HG03097 (cell line): ENCODE results near the gene GLOD5.

ENCODE experiments used
- ATAC-seq: cut with Tn5 transposase; IDR thresholded peaks from one replicate; pipeline ENCODE4 v1.9.1; 2021; ENCODE audit not compliant: unreplicated experiment, low FRiP score

The GLOD5 gene

GRCh38 chrX:48752498-48752897 lies 9.0 kb upstream of the GLOD5 start:
- no peak for ATAC-seq

- no peak for ATAC-seq
Observed at GRCh38 chrX:48753708-48754228, 7.8 kb upstream of the GLOD5 start.

- no peak for ATAC-seq
Observed at GRCh38 chrX:48754238-48754637, 7.3 kb upstream of the GLOD5 start.

GRCh38 chrX:48769230-48769629 lies 7.7 kb downstream of the GLOD5 start:
- no peak for ATAC-seq

GRCh38 chrX:48770296-48770695 lies 8.7 kb downstream of the GLOD5 start:
- ATAC-seq, result no peak

- ATAC-seq, result no peak
Observed at GRCh38 chrX:48772602-48773001, 11.1 kb downstream of the GLOD5 start.

- no peak for ATAC-seq
Observed at GRCh38 chrX:48776818-48777439, 15.4 kb downstream of the GLOD5 start.

GRCh38 chrX:48779399-48779798 lies 17.9 kb downstream of the GLOD5 start:
- ATAC-seq, result no peak

GRCh38 chrX:48781705-48782104 lies 20.2 kb downstream of the GLOD5 start:
- no peak for ATAC-seq

- ATAC-seq, result no peak
Observed at GRCh38 chrX:48782216-48782615, 20.7 kb downstream of the GLOD5 start.

- ATAC-seq, result no peak
Observed at GRCh38 chrX:48782795-48783194, 21.2 kb downstream of the GLOD5 start.

GRCh38 chrX:48784726-48785125 lies 23.2 kb downstream of the GLOD5 start:
- no peak for ATAC-seq

- ATAC-seq, result no peak
Observed at GRCh38 chrX:48785186-48785539, 23.6 kb downstream of the GLOD5 start.

- no peak for ATAC-seq
Observed at GRCh38 chrX:48785540-48786214, 24.1 kb downstream of the GLOD5 start.

GRCh38 chrX:48786341-48786800 lies 24.8 kb downstream of the GLOD5 start, which contains the start of gene GATA1:
Gene GATA1 (plus strand): TSS chrX:48786590. CDS start chrX:48791110, 4,520 bp downstream.
- ATAC-seq, result no peak

- ATAC-seq, result no peak
Observed at GRCh38 chrX:48786825-48787504, 25.4 kb downstream of the GLOD5 start.

GRCh38 chrX:48787505-48788443 lies 26.2 kb downstream of the GLOD5 start:
- ATAC-seq, result no peak

GRCh38 chrX:48789366-48790220 lies 28.0 kb downstream of the GLOD5 start:
- no peak for ATAC-seq

- ATAC-seq, result no peak
Observed at GRCh38 chrX:48790477-48790876, 28.9 kb downstream of the GLOD5 start.
